NCI-H187 treated with DMSO at 0.1 percent for 48 hours (cell line): ENCODE results near the gene KCNG3.

Experiments used
- DNase-seq: peaks from one replicate; lab custom pipeline; 2025; lab: John Stamatoyannopoulos, UW

KCNG3 gene, protein sequence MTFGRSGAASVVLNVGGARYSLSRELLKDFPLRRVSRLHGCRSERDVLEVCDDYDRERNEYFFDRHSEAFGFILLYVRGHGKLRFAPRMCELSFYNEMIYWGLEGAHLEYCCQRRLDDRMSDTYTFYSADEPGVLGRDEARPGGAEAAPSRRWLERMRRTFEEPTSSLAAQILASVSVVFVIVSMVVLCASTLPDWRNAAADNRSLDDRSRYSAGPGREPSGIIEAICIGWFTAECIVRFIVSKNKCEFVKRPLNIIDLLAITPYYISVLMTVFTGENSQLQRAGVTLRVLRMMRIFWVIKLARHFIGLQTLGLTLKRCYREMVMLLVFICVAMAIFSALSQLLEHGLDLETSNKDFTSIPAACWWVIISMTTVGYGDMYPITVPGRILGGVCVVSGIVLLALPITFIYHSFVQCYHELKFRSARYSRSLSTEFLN

GRCh38 chr2:42493468-42494354, at the start of gene KCNG3:
Gene KCNG3, minus strand, starts transcription at chr2:42493982. Its CDS starts 481 bp downstream, at chr2:42493501.
- DNase-seq: no peak

GRCh38 chr2:42542871-42543270, 49.1 kb upstream of the KCNG3 start:
- DNase-seq: no peak

DNA sequence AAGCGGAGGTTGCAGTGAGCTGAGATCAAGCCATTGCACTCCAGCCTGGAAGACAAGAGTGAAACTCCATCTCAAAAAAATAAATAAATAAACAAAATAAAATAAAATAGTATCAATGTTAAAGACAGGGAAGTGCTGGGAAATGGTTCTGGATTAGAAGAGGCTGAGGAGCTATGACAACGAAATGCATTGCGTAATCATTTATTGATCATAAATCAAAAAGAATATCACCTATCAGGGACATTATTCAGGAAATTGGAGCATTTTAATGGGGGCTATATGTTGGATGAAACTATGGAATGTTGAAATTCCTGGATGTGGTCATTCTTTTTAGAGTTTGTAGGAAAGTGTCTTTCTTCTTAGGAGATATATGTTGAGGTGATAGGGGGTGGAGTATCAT, 43.7 kb upstream of the KCNG3 start:
- no peak for DNase-seq

GRCh38 chr2:42532397-42532796, 38.6 kb upstream of the KCNG3 start:
- DNase-seq: no peak

GRCh38 chr2:42523341-42523740, 29.6 kb upstream of the KCNG3 start:
- no peak for DNase-seq

DNA sequence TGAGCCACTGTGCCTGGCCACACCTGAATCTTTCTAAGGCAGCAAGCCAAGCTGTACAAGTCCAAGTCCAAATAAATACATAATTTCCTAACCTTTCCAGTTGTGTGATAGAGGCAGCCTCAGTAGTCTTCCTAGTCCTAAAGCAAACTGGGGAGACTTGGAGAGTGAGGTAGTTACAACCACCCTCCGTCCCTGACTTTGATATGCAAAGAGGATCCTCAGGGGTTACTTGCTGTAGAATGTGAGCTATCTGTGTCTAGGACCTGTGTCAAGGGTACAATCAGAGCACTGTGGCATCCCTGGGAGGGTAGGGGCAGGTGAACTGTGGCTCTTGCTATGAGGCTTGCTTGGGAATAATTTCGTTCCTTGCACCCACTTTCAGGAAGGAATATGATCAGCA, 28.3 kb upstream of the KCNG3 start:
- no peak for DNase-seq

GRCh38 chr2:42519624-42520023, 25.8 kb upstream of the KCNG3 start:
- DNase-seq: no peak

DNA sequence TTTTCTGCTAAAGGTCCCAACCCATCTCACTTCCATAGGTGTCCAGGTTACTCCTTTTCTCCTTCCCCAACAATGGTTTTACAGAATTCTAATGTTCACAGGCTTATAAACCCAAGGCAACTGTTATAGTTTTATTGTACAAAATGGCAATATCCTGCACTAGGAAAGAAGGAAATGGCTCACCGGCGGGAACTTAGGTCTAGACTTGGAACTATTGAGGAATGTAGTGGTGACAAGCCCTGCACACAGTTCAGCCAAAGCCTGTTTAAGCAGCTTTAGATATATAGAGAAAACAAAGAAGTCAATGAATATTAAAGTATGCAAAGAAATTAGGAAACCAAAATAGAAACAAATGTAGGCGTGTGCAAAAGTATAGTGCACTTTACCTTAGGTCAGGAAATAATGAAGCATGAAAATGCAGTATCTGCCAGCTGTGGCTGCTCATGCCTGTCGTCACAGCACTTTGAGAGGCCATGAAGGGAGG, 22.7 kb upstream of the KCNG3 start:
- no peak for DNase-seq

- DNase-seq: peak; percentile 22
Measured at GRCh38 chr2:42513252-42513918, 19.6 kb upstream of the KCNG3 start.

DNA sequence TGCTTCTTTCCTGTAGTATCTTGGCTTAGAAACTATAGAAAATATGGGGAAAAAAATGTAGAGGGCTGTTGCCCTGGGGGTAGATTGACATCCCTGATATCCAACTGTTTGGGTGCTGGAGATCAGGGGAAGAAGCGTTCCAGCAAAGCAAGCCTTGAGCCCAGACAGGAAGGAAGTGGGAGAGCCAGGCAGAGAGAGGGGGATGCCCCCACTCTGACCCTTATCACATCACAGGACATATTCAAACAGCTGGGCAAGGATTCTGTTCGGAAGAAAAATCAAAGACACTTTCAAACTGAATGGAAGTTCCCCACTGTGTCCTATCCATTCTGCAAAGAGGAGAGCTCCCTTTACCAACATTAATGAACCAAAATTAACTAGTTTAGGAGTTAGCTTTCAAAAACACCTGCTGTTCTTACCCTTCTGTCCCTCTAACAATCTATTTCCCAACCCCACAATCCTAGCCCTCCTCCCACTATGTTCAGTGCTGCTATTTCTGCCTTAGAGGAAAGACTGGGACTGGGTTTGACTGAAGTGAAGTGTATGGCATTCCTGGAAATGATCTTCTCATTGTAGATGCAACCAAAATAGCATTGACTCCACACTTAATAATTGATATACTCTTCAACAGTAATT, 16.9 kb upstream of the KCNG3 start:
- DNase-seq: no peak

DNA sequence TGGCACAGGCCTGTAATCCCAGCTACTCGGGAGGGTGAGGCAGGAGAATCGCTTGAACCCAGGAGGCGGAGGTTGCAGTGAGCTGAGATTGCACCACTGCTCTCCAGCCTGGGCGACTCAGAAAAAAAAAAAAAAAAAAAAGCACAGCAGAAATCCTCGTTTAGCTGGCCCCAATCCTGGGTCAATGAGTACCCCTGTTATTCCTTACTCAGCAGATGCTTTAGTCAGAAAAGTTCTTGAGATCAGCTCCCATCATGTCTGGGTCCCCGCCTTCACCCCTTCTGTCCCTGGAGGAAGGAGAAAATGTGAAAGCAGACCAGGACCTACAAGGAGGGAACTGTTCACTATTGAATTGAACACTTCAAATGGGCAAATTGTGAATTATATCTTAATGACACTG, 16.4 kb upstream of the KCNG3 start:
- DNase-seq: no peak

GRCh38 chr2:42504364-42505230, 10.8 kb upstream of the KCNG3 start:
- DNase-seq: no peak

DNA sequence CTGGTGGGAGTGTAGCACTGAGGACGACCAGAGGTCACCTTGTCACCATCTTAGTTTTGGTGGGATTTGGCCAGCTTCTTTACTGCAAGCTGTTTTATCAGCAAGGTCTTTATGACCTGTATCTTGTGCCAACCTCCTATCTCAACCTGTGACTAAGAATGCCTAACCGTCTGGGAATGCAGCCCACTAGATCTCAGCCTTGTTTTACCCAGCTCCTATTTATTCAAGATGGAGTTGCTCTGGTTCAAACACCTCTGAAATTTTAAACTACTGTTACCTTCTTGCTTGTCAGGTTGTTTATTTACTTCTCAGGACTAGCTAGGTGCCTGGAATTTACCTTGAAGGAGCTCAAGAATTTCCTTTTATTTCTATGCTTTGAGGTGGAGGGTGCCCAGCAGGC, 9.5 kb upstream of the KCNG3 start:
- no peak for DNase-seq

DNA sequence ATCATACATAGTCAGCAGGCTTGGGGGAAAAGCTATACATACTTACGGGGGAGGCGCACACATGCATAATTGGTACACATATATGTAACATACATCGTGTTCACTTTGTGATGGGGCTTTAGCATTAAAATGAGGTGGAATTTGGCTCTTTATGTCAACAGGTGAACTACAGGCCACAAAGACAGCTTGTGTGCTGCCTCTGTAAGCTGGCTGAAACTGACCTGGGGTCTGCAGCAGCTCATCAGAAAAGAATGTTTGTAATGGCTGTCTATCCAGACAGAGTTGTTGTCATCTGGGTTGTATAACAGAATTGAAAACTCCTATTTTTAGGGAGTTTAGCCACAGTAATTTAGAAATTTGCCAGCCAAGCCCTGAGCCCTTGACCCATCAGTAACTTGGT, 4.7 kb upstream of the KCNG3 start:
- no peak for DNase-seq

- no peak for DNase-seq
Measured at GRCh38 chr2:42495611-42496010, 1.8 kb upstream of the KCNG3 start.

GRCh38 chr2:42495234-42495581, 1.4 kb upstream of the KCNG3 start:
- no peak for DNase-seq

- DNase-seq: peak; percentile 88
Measured at GRCh38 chr2:42494355-42495233, 812 bp upstream of the KCNG3 start.

DNA sequence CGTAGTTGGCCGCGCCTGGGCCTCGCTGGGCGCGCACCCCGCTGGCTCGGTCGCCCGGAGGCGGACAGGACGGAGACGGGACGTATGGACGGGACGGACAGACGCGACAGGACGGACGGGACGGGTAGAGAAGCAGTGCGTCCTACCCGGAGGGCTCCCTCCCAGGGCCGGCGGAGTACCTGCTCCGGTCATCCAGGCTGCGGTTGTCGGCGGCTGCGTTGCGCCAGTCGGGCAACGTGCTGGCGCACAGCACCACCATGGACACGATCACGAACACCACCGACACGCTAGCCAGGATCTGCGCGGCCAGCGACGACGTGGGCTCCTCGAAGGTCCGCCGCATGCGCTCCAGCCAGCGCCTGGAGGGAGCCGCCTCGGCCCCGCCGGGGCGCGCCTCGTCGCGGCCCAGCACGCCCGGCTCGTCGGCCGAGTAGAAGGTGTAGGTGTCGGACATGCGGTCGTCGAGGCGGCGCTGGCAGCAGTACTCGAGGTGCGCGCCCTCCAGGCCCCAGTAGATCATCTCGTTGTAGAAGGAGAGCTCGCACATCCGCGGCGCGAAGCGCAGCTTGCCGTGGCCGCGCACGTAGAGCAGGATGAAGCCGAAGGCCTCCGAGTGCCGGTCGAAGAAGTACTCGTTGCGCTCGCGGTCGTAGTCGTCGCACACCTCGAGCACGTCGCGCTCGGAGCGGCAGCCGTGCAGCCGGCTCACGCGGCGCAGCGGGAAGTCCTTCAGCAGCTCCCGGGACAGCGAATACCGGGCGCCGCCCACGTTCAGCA, 903 bp downstream of the KCNG3 start:
- DNase-seq: no peak

DNA sequence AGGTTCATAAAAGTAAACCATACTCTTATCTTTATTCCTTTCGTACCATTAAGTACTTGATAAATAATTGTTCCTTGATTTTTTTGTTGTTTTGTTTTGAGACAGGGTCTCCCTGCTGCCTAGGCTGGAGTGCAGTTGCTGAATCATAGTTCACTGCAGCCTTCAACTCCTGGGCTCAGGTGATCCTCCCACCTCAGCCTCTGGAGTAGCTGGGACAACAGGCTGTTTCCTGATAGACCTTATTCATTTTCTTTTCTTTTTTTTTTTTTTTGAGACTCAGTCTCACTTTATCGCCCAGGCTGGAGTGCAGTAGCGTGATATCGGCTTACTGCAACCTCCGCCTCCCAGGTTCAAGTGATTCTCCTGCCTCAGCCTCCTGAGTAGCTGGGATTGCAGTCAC, 5.5 kb downstream of the KCNG3 start:
- no peak for DNase-seq
